OCI-LY7 (cell line): ENCODE results near the gene FRAS1. TPM values are rescaled to one million over a fixed set of nuclear protein-coding genes. Genes with fewer than 3 reads are reported as not detected.

ENCODE experiments used
- BruUV-seq: library from RNA; stranded (reverse); fragments of 400-500 nt; replicated peaks from 2 replicates; lab custom pipeline; 2021; lab: Mats Ljungman, UMichigan
- CTCF ChIA-PET: fragments of 300-600 bp; sonication (Branson Sonifier 250); formaldehyde crosslinking; loops from one replicate; lab custom pipeline; 2022; ENCODE audit warnings: antibody characterized with exemption; ENCODE audit not compliant: unreplicated experiment; lab: Charles Lee
- POLR2A ChIA-PET: fragments of 300-600 bp; sonication (Branson Sonifier 250); formaldehyde crosslinking; loops from one replicate; lab custom pipeline; 2022; ENCODE audit warnings: antibody characterized with exemption; lab: Charles Lee
- DNase-seq: peaks from one replicate; pipeline ENCODE4 v3.0.0-alpha.2; 2015; ENCODE audit warnings: low spot score
- H2AFZ ChIP-seq: fragments of 200-600 bp; sonication (generic), shearing (Covaris generic); 2 replicates; pipeline ENCODE4 v1.6.1; 2014; ENCODE audit warnings: mild to moderate bottlenecking, antibody characterized with exemption, low read length, moderate library complexity
- H3K27ac ChIP-seq: fragments of 200-600 bp; sonication (generic); 2 replicates; pipeline ENCODE4 v1.5.1; 2014; ENCODE audit warnings: mixed run types, low read depth, mild to moderate bottlenecking, moderate library complexity, low read length, inconsistent platforms; ENCODE audit not compliant: poor library complexity, severe bottlenecking
- H3K36me3 ChIP-seq: fragments of 200-600 bp; sonication (generic); 2 replicates; pipeline ENCODE4 v1.6.1; 2014; ENCODE audit warnings: mild to moderate bottlenecking, antibody characterized with exemption, low read length, moderate library complexity, mixed read lengths; ENCODE audit not compliant: insufficient read depth
- H3K4me1 ChIP-seq: fragments of 200-600 bp; sonication (generic); 2 replicates; pipeline ENCODE4 v1.5.1; 2014; ENCODE audit warnings: mild to moderate bottlenecking, low read length; ENCODE audit not compliant: insufficient read depth, poor library complexity, severe bottlenecking
- H3K4me2 ChIP-seq: fragments of 200-600 bp; sonication (generic); 2 replicates; pipeline ENCODE4 v1.6.1; 2014; ENCODE audit warnings: mild to moderate bottlenecking, low read length
- H3K4me3 ChIP-seq: fragments of 200-600 bp; sonication (generic); 2 replicates; pipeline ENCODE4 v1.5.1; 2014; ENCODE audit warnings: mild to moderate bottlenecking, low read depth, low read length; ENCODE audit not compliant: poor library complexity, severe bottlenecking
- H3K79me2 ChIP-seq: fragments of 200-600 bp; sonication (generic); 2 replicates; pipeline ENCODE4 v1.6.1; 2016; ENCODE audit warnings: low read depth, mild to moderate bottlenecking, low read length, moderate library complexity, mixed read lengths; ENCODE audit not compliant: insufficient read depth
- H3K9me2 ChIP-seq: fragments of 200-600 bp; sonication (generic); 2 replicates; pipeline ENCODE4 v1.6.1; 2016; ENCODE audit warnings: mild to moderate bottlenecking, low read length, mixed read lengths; ENCODE audit not compliant: insufficient read depth
- H3K9me3 ChIP-seq: fragments of 200-600 bp; sonication (generic); 2 replicates; pipeline ENCODE4 v1.6.1; 2014; ENCODE audit warnings: mild to moderate bottlenecking, mixed run types, low read length, mixed read lengths
- H4K20me1 ChIP-seq: fragments of 200-600 bp; sonication (generic); 2 replicates; pipeline ENCODE4 v1.6.1; 2014; ENCODE audit warnings: mild to moderate bottlenecking, antibody characterized with exemption, low read length, moderate library complexity, mixed read lengths; ENCODE audit not compliant: insufficient read depth
- EZH2phosphoT487 ChIP-seq: fragments of 200-600 bp; sonication (generic); IDR thresholded peaks from 2 replicates; pipeline ENCODE4 v1.6.1; 2018; ENCODE audit warnings: low read depth, borderline replicate concordance, mild to moderate bottlenecking, mixed run types, antibody characterized with exemption, low read length, moderate library complexity, mixed read lengths
- intact Hi-C: fragments of 100-400 bp; cut with micrococcal nuclease; formaldehyde crosslinking; loops from one replicate; pipeline ENCODE4 v1.10.0; 2022; ENCODE audit not compliant: unreplicated experiment
- total RNA-seq, 2 experiments: library from RNA; depleted of rRNA in 1 of 2; stranded (reverse); fragments of >200 nt in 1 of 2; shearing (Covaris generic) in 1 of 2; gene quantifications; 2 replicates each; pipeline ENCODE4 v1.2.3, GENCODE V29; 2014 to 2022
- TF ChIP-seq, protein P1 (sequence below): fragments of 200-600 bp; sonication (generic); conservative IDR thresholded peaks from 2 replicates; pipeline ENCODE4 v1.5.1; 2014; ENCODE audit warnings: mild to moderate bottlenecking, antibody characterized with exemption, low read length, moderate library complexity, mixed read lengths

The FRAS1 gene
- total RNA-seq, 2 experiments from 2014 or later = 0.19 to 0.30 TPM

DNA sequence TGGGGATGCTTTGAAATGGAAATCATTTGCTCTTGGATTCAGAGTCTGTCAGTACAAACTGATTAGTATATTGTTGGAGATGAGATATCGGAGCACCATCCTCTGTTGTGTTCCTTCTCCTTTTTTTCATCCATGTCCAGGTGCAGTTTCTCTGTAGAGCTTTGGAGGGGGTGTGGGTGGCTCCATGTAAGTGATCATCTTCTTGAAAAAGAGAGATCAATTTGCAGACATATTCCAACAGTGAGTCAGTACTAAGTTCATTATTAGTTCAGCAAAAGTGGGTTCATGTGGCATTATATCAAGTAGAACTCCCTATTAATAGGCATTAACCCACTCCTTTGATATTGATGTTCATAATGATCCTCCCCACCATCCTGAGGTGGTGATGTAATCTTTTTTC is 18.9 kb downstream of the FRAS1 start:
- DNase-seq = no peak
- H3K36me3 ChIP-seq = no peaks in the 10 kb centered on the region
- H3K79me2 ChIP-seq = no peaks in the 10 kb centered on the region
- no peaks in the 10 kb centered on the region for H3K9me3 ChIP-seq
- no peak overlapping the region for H3K27ac ChIP-seq
- ChIA-PET CTCF (no interaction called here), POLR2A (no interaction called here)
- no TSS peak for BruUV-seq
- H3K9me2 ChIP-seq = no peaks in the 10 kb centered on the region
- TF ChIP-seq, protein P1, sequence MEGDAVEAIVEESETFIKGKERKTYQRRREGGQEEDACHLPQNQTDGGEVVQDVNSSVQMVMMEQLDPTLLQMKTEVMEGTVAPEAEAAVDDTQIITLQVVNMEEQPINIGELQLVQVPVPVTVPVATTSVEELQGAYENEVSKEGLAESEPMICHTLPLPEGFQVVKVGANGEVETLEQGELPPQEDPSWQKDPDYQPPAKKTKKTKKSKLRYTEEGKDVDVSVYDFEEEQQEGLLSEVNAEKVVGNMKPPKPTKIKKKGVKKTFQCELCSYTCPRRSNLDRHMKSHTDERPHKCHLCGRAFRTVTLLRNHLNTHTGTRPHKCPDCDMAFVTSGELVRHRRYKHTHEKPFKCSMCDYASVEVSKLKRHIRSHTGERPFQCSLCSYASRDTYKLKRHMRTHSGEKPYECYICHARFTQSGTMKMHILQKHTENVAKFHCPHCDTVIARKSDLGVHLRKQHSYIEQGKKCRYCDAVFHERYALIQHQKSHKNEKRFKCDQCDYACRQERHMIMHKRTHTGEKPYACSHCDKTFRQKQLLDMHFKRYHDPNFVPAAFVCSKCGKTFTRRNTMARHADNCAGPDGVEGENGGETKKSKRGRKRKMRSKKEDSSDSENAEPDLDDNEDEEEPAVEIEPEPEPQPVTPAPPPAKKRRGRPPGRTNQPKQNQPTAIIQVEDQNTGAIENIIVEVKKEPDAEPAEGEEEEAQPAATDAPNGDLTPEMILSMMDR = no peak
- TF ChIP-seq EZH2phosphoT487 = no peak
- no peak overlapping the region for H3K4me2 ChIP-seq
- no peak overlapping the region for H3K4me3 ChIP-seq
- no peak overlapping the region for H2AFZ ChIP-seq
- no peaks in the 10 kb centered on the region for H4K20me1 ChIP-seq
- intact Hi-C loops = no loop called here
- H3K4me1 ChIP-seq = no peaks in the 10 kb centered on the region

DNA sequence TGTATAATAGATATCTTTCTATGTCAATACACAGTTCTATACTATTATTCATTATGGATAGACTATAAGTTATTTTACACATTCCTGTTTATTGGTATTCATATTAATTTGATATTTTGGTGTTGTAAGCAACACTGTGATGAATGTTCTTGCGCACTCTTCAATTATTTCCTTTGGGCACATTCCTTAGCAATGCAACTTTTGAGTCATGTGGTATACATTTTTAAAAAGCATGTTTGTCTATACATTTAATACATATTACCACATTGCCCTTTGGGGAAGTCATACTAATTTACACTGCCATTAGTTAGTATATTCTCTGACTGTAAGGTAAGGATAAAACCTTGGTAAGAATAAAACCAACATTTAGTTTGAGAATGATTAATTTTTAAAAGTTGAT is 21.0 kb downstream of the FRAS1 start:
- Histone ChIP-seq H3K79me2 (no peaks in the 10 kb centered on the region), H3K4me1 (no peaks in the 10 kb centered on the region), H3K9me2 (no peaks in the 10 kb centered on the region), H3K4me3 (no peak overlapping the region), H2AFZ (no peak overlapping the region), H4K20me1 (no peaks in the 10 kb centered on the region), H3K27ac (no peak overlapping the region), H3K36me3 (no peaks in the 10 kb centered on the region), H3K4me2 (no peak overlapping the region), H3K9me3 (no peaks in the 10 kb centered on the region)
- TF ChIP-seq, protein P1 = no peak
- no peak for TF ChIP-seq EZH2phosphoT487
- ChIA-PET CTCF (no interaction called here), POLR2A (interaction anchor here (0.5 kb wide), 1 partner anchor 580 kb away, joined by 5 read pairs; no protein-coding TSS in a partner anchor)
- BruUV-seq = no TSS peak
- DNase-seq = no peak
- intact Hi-C loops = no loop called here

DNA sequence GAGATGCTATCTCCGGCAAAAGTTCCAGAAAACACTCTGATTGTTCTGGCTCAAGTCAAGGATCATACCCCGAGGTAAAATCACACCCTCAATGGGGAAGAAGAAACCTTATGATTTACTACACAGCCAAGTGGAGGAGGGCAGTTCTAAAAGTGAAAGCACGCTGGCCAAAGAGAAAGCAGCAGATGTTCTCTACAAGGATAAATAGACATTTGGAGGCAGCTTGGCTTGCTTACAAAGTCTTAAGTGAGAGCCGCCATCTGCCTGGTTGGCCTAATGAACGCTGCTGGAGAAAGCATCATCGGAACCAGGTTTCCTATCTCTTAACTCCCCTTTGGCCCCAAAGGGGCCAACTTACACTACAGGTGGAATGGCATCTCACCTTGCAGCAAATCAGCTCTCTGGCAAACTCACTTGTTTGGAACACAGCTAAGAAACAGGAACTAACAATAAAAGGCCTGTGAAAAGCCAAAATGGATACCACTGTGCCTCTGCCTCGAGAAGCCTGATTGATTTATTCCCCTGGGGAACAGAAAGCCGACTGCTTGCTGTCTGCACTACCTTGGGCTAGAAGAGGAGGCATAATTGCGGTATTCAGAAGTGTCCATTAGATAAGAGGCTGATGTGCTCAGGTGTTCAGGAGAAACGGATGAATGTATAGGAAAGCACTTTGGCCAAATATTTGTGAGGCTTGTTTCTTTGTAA is 22.8 kb downstream of the FRAS1 start:
- TF ChIP-seq, protein P1 = no peak
- TF ChIP-seq EZH2phosphoT487 = no peak
- no peak for DNase-seq
- H2AFZ ChIP-seq = no peak overlapping the region
- no peak overlapping the region for H3K27ac ChIP-seq
- H3K4me3 ChIP-seq = no peak overlapping the region
- H3K9me3 ChIP-seq = no peaks in the 10 kb centered on the region
- no peaks in the 10 kb centered on the region for H3K79me2 ChIP-seq
- no TSS peak for BruUV-seq
- POLR2A ChIA-PET = interaction anchor here (0.6 kb wide), 1 partner anchor 476 kb away, joined by 3 read pairs; no protein-coding TSS in a partner anchor
- no peak overlapping the region for H3K4me2 ChIP-seq
- H3K36me3 ChIP-seq = no peaks in the 10 kb centered on the region
- intact Hi-C loops = no loop called here
- CTCF ChIA-PET = no interaction called here
- H3K9me2 ChIP-seq = no peaks in the 10 kb centered on the region
- H4K20me1 ChIP-seq = no peaks in the 10 kb centered on the region
- H3K4me1 ChIP-seq = no peaks in the 10 kb centered on the region
